WI38 (cell line): ENCODE data around the gene ZCCHC3.
A peak's percentile ranks its signal among the peaks of the same experiment; 100 is the strongest.
"Not testable (repeated sequence)": the region's sequence is repeated elsewhere in the genome, so short reads cannot be mapped to it uniquely, and the experiment has no call there.

Source experiments
- H3K4me3 ChIP-seq: 2 replicates; pipeline ENCODE4 v1.5.1; 2011; ENCODE audit warnings: low read depth, mild to moderate bottlenecking, control low read depth, low read length
- TF ChIP-seq, protein P1 (sequence below): IDR thresholded peaks from 2 replicates; pipeline ENCODE4 v1.5.1; 2012; ENCODE audit warnings: low read depth, mild to moderate bottlenecking, control low read depth, low read length

Gene ZCCHC3

GRCh38 chr20:327186-328026 lies 30.0 kb downstream of the ZCCHC3 start:
- H3K4me3 ChIP-seq: peak overlapping the region; percentile 83
- TF ChIP-seq, protein P1, sequence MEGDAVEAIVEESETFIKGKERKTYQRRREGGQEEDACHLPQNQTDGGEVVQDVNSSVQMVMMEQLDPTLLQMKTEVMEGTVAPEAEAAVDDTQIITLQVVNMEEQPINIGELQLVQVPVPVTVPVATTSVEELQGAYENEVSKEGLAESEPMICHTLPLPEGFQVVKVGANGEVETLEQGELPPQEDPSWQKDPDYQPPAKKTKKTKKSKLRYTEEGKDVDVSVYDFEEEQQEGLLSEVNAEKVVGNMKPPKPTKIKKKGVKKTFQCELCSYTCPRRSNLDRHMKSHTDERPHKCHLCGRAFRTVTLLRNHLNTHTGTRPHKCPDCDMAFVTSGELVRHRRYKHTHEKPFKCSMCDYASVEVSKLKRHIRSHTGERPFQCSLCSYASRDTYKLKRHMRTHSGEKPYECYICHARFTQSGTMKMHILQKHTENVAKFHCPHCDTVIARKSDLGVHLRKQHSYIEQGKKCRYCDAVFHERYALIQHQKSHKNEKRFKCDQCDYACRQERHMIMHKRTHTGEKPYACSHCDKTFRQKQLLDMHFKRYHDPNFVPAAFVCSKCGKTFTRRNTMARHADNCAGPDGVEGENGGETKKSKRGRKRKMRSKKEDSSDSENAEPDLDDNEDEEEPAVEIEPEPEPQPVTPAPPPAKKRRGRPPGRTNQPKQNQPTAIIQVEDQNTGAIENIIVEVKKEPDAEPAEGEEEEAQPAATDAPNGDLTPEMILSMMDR: no peak

DNA sequence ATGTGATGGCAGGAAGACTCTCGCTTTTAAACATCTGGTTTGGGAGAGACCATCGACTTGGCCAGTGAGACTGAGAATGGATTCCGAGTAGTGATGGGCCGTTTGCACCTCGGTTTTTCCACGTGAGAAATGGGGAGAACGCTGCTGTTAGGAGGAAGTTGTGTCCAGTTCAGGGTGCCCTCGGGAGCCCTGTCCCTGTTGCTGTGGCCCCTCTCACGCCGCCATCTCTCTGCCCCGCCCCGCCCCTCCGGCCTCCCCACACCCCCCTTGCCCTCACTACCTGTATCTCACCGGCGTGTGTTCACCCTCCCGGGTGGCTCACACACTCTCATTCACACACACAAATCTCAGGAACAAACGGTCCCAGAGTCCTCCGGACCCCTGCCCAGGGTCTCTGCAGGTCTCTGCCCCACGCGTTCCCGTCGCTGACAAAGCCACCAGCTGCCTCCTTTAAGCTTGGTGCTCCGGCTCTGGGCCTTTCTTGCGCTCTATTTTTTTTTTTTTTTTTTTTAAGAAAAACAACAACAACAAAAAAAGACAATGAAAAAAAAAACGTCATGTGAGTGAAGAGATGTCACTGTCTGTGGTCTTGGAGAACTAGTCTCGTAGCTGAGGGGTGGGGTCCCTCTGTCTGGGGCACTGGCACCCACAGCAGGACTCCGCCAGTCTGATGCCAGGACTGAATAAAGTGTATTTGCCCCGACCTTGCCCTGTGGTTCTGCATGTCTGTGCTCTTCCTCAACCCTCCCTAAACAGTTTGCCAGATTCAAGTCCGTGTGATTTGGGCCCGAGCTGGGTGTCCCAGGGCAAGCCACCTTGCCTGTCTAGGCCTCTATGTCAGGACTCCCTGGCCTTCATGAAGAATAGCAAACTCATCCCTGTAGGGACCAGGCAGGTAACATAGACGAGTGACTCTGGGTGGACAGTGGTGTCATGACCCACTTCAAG lies 30.9 kb downstream of the ZCCHC3 start:
- peak overlapping the region; percentile 83 for H3K4me3 ChIP-seq
- TF ChIP-seq, protein P1: no peak

DNA sequence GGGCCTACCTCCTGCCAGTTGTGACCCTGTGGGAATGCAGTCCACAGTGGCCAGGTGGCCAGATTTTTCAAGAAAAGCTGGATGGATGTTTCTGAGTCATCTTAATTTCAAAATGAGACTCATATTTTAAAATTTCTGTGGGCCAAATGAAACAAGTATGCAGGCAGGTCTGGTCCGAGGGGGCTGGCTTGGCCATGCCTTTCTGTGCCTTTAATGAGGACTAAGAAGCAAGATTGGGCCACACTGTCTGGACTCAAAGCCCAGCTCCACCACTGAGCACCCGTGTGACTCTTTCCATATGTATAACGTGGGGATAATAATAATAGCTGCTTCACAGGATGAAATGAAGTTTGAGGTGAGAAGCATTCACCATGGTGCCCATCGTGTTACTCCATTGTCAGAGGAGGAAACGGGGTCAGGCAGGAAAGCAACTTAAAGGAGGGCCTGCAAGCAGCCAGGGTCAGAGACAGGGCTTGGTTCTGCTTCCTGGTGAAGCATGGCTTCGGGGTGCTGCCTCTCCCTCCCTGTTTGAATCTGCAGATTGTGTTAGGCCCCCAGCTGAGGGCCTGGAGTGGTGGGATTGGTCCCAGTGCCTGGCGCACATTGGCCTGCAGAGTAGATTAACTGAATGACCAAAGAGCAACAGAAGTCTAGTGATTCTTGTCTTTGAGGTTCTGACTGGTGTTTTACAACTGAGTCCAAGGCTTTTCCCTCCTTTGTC lies 31.8 kb downstream of the ZCCHC3 start:
- TF ChIP-seq, protein P1: no peak
- 0 out of 2 replicates have a peak overlapping the region, but pooled peaks have one; percentile 83 for H3K4me3 ChIP-seq

DNA sequence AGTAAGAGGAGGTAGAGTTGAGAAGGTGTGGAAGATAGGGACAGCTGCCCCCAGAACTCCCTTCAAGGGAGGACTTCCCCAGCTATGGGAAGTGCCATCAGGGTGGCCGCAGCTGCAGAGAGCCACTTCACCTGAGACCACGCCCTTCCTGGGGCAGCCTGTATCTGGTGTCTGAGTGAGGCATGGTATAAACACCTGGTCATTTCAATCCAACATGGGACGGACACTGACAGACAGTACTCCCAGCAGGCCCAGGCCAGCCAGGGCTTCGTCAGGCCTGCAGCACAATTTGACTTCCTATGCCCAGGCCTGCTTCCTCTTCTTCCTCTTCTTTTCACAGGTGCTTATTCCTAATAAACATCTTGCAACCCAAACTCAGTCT lies 32.5 kb downstream of the ZCCHC3 start:
- H3K4me3 ChIP-seq: no peak overlapping the region
- TF ChIP-seq, protein P1: no peak

- H3K4me3 ChIP-seq: no peak overlapping the region
- TF ChIP-seq, protein P1: peak; percentile 89
These were observed 33.1 kb downstream of the ZCCHC3 start for GRCh38 chr20:330233-331149.

DNA sequence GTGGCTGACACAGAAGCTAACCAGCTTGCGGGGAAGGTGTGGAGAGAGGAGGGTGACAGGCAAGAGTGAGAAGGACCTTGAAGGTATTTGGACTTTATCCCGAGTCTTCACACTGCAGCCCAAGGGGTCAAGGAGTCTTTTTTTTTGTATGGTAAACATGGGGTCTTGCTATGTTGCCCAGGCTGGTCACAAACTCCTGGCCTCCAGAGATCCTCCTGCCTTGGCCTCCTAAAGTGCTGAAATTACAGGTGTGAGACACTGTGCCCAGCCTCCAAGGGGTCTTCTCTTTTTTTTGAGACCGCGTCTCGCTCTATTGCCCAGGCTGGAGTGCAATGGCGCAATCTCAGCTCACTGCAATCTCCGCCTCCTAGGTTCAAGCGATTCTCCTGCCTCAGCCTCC lies 37.2 kb downstream of the ZCCHC3 start:
- H3K4me3 ChIP-seq: no peak overlapping the region
- TF ChIP-seq, protein P1: no peak

- H3K4me3 ChIP-seq: not testable (repeated sequence)
These were observed 38.7 kb downstream of the ZCCHC3 start for GRCh38 chr20:336040-336439.
